Stimulated activated CD8-positive, alpha-beta memory T cell treated with anti-CD3 and anti-CD28 coated beads, Interleukin-15, amount 100 ng/mL, for 4 hours (primary cell): Measurements from ENCODE around the gene ICE2.
"Not testable (repeated sequence)": the region's sequence is repeated elsewhere in the genome, so short reads cannot be mapped to it uniquely, and the experiment has no call there.

Experiments used
- DNase-seq, 2 donors: peaks; one replicate each; pipeline ENCODE4 v3.0.0-alpha.2; 2020; ENCODE audit warnings: low read depth in 2 of 2

The ICE2 gene

GRCh38 chr15:60407415-60407805, 71.5 kb downstream of the ICE2 start:
- no peak for DNase-seq

DNA sequence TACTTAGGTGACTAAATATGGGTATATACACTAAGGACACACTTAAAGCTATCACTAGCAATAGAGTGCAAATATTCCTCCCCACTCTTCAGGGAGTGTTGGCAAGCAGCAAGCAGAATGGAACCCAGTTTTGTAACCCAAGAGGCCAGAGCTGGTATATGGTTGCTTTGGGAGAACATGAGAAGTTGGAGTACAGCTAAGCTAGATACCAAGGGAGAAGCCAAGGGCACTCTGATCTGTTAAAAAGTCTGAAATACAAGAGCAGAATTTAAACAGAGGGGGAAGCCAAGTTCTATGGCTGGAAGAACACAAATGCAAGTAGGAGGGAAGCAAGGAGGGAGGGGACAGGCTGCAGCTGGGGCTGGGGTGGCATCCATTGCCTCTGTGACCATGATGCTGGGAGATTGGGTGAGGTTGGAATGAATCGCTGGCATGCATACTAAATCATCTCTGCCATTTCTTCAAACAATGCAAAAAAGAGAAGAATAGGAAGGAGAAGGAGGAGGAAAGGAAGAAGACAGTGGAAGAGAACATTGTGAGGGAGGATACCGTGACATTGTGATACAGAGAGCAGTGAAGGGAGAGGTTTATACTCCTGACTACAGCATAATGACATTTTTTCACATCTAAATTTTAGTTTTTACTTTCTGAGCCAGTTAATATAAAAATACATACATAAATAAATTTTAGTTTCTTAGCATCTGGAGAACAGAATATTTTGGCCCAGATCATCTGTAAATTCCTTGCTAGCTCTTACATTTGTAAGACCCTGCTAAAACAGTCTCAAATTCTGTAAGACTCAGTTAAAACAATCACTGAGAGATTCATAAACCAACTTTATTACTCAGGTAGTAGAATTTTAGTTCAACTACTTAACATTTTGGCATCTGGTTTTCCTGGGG, 72.2 kb downstream of the ICE2 start:
- DNase-seq = no peak

- DNase-seq = no peak
These were observed 73.5 kb downstream of the ICE2 start for GRCh38 chr15:60405399-60405798.

DNA sequence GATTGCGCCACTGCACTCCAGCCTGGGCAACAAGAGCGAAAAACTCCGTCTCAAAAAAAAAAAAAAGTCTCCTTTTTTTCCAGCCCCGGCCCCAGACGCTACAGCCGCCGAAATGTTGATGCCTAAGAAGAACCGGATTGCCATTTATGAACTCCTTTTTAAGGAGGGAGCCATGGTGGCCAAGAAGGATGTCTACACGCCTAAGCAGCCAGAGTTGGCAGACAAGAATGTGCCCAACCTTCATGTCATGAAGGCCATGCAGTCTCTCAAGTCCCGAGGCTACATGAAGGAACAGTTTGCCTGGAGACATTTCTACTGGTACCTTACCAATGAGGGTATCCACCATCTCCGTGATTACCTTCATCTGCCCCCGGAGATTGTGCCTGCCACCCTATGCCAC, 74.6 kb downstream of the ICE2 start:
- not testable (repeated sequence) for DNase-seq

- no peak for DNase-seq
These were observed 78.0 kb downstream of the ICE2 start for GRCh38 chr15:60400944-60401343.

- no peak for DNase-seq
These were observed 79.0 kb downstream of the ICE2 start for GRCh38 chr15:60399931-60400330.

DNA sequence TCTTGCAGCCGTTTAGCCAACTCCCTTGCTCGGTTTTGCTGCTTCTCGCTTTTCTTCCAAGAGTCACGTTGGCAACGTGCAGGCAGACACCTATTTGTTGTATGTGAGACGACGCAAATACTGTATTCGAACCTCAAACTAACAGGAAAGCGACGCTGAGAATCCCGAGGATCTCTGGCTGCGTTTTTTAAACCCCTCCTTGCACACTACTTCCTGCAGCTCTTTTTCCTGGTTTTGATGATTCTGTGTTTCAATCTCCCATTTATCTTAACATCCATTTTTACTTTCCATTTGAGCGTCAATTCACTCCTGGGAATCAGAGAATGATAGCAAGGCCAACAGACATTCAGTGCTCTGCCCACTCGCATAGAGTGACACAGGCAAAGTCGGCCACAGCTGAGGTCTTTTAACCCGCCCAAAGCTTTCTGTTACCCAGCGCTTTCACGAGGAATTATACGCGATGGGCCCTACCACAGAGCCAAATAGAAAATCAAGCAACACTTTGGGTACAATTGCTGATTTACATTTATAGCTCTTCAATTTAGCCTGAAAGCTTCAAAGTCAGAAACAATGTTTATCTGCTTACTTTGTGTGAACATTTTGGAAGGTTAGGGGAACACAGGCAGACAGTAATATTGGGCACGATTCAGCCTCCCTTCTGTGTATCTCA, 79.6 kb downstream of the ICE2 start:
- no peak for DNase-seq

DNA sequence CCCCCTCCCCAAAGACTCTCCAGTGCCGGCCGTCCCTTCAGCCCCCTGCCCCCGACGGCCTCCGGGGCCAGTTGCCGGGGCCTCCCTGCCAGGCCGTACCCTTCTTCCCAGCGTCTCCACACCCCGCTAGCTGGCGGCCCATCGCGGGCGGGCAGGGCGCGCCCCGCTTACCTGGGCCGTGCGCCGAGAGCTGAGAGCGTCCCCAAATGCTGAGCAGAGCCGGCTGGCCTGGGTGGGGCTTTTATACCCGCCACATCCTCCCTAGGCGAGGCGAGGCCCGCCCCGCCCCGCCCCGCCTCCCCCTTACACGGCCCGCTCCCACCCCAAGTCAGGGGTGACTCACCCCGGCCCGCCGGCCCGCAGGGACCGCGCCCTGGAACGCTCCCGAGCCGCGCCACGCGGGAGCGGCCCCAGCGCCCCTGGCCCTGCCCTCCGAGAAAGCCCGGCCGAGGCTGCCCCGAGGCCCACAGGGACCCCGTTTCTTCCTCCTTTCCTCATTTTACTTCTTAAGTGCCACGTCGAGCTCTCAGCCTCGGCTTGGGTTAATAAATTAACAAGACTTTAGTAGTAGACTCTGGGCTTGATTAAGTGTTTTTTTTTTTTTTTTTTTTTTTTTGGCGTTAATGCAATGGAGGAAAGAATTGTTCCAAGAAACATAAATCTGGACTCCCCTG, 81.0 kb downstream of the ICE2 start, which contains the start of gene ANXA2:
TSS of gene ANXA2 (minus strand) at position 215 of the 674 bp plus-strand sequence. CDS start 11,911 bp downstream, outside the sequence.
- DNase-seq = peak; percentile 67 to 69

GRCh38 chr15:60396958-60397771, 81.8 kb downstream of the ICE2 start:
- DNase-seq = peak in 1 of 2 donors; percentile 13

DNA sequence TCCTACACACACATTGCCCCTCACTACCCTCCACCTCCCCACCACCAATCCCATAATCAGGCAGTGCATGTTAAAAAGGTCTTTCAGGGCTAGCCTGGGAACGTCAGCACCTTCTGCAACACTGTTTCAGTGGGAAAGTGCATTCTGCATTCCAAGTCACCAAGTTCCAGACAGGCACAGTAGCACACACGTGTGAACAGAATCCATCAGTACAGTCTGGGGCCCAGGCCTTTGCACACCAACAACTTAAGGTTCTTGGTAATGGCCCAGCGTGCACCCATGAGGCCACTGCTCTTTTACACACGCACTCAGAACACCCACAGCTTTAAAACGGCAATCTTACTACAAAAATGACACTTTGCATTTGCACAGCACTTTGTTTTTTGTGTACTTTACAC, 82.4 kb downstream of the ICE2 start:
- no peak for DNase-seq

DNA sequence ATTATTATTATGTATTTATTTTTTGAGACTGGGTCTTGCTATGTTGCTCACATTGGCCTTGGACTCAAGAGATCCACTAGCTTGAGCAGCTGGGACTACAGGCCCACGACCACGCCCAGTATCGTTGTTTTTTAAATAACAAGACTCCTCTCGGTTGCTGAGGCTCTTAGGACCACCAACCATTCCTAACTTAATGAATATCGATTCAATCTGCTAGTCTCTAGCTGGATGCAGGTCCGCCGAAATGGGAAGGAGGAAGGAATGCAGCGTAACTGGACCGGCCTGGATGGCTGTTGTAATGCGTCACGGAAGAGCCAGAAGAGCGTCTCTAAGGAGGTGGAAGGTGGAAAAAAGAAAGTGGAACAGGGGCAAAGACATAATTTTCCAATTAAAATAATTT, 82.8 kb downstream of the ICE2 start:
- DNase-seq = no peak

GRCh38 chr15:60395276-60396011, 83.5 kb downstream of the ICE2 start:
- DNase-seq = no peak

DNA sequence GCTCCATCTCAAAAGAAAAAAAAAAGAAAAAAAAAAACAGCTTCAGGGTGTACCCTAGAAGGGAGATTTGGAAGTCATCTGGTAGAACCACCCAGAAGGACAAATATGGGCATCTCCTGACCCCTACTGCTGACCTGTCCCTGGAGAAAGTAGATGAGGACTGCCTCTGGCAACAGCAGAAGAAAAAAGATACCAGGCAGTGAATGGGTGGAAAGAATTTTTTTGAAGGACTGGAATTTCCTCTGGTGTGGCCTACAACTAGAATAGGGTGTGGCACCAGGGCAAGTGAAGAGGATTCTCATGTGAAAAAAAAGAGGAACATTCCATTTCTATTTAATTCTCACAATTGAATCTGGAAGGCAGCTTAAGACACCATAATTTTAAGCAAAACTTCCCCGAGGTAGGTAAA, 84.2 kb downstream of the ICE2 start:
- no peak for DNase-seq

DNA sequence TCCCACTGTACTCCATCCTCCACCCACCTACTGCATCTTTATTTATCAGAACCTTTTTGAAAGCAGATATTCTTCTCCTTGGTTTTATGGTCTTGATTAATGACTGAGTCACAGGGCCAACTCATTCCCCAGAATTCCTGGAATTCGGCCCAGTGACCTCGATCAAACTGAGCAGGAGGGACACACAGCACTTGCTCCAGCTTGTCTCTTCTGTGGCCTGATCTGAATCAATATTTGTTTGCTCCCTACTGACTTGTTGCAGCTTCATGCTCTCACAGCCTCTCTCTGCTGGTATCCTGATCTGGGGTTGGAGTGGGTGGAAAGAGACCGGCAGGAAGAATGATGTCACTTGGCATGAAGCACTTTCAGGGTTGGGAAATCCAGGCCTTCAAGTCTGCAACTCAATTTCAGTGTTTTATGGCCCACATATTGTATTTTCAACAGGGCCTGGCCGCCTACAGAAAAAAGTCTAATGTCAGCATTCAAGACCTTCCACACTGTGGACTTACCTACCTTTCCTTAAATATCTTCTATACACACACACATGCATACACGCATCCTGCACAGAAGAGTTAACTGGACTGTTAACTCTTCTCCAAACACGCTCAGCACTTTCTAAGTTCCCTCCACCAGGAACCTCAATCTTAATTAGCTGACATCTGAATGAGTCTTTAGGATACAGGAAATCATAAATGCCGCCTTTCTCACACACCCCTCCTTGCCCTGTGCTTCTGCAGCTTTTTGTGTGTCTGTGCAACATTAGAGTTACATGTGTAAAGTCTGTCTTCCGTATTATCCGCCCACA, 85.8 kb downstream of the ICE2 start:
- no peak for DNase-seq

GRCh38 chr15:60392601-60392985, 86.3 kb downstream of the ICE2 start:
- DNase-seq = no peak

GRCh38 chr15:60391722-60392315, 87.1 kb downstream of the ICE2 start:
- no peak for DNase-seq

- DNase-seq = no peak
These were observed 88.0 kb downstream of the ICE2 start for GRCh38 chr15:60390871-60391501.

DNA sequence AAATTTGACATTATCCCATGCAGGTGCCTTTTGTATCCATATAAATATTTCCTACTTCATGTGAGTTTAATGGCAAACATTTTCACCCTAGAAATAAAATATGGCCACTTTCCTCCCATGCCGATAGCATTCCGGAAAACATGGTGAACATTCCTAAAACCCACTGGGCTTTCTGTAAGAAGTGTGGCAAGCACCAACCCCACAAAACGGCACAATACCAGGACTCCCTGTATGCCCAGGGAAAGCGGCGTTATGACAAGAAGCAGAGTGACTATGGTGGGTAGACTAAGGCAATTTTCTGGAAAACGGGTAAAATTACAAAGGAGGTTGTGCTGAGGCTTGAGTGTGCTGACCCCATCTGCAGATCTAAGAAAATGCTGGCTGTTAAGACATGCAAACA, 88.7 kb downstream of the ICE2 start:
- DNase-seq = no peak
